ENCODE results near the gene SCGB1C1.

GRCh38 chr11:210803-211180 lies 17.9 kb downstream of the SCGB1C1 start:
- TF ChIP-seq CTCF (IDR thresholded peaks at IDR 0.05) (no peak), POLR2A (IDR thresholded peaks at IDR 0.05) (no peak)
